Measurements from ENCODE around the gene TMEM30B. TPM values are rescaled to one million over a fixed set of nuclear protein-coding genes. Genes with fewer than 3 reads are reported as not detected.

TMEM30B gene
- total RNA-seq, 6 experiments from 2014 or later: 4.5 to 10.0 (median 6.7) TPM

GRCh38 chr14:61229981-61230380 is 51.2 kb downstream of the TMEM30B start:
- WGBS (ENCODE audit: insufficient coverage, low coverage, low lambda C conversion rate, missing lambda C conversion rate): 67% methylated on average over 4 of the region's 4 CpGs
- H3K36me3 ChIP-seq: no peaks in the 10 kb centered on the region

GRCh38 chr14:61229475-61229888 is 51.7 kb downstream of the TMEM30B start:
- ATAC-seq (peak in 2 of 4 donors; percentile 48 to 69), DNase-seq (no peak)
- WGBS (ENCODE audit: insufficient coverage, low coverage, low lambda C conversion rate, missing lambda C conversion rate): 60% methylated on average over 5 of the region's 6 CpGs
- Histone ChIP-seq H3K9me3 (no peaks in the 10 kb centered on the region), H3K4me3 (no peak overlapping the region), H3K27ac (no peak overlapping the region), H3K36me3 (no peaks in the 10 kb centered on the region), H3K4me1 (no peaks in the 10 kb centered on the region), H3K27me3 (no peaks in the 10 kb centered on the region)
- TF ChIP-seq POLR2A (IDR thresholded peaks at IDR 0.05) (no peak), CTCF (IDR thresholded peaks at IDR 0.05) (no peak)
- intact Hi-C loops (cut with DNase I): no loop called here

More at GRCh38 chr14:61229981-61230380, 51.2 kb downstream of the TMEM30B start:
- H3K27me3 ChIP-seq: no peaks in the 10 kb centered on the region
- no peak for ATAC-seq
- H3K27ac ChIP-seq: no peak overlapping the region
- no peak overlapping the region for H3K4me3 ChIP-seq
- DNase-seq: no peak
- H3K9me3 ChIP-seq: no peaks in the 10 kb centered on the region
- TF ChIP-seq CTCF (IDR thresholded peaks at IDR 0.05): no peak
- no peak for TF ChIP-seq POLR2A (IDR thresholded peaks at IDR 0.05)
- H3K4me1 ChIP-seq: no peaks in the 10 kb centered on the region
- intact Hi-C loops (cut with DNase I): no loop called here

- no peaks in the 10 kb centered on the region for H3K36me3 ChIP-seq
- no peak overlapping the region for H3K27ac ChIP-seq
- WGBS (ENCODE audit: insufficient coverage, low coverage, low lambda C conversion rate, missing lambda C conversion rate): 50% methylated on average over 6 of the region's 6 CpGs
- H3K27me3 ChIP-seq: no peaks in the 10 kb centered on the region
- H3K9me3 ChIP-seq: no peaks in the 10 kb centered on the region
- H3K4me1 ChIP-seq: no peaks in the 10 kb centered on the region
- DNase-seq (no peak), ATAC-seq (no peak)
- TF ChIP-seq CTCF (IDR thresholded peaks at IDR 0.05): no peak
- no peak for TF ChIP-seq POLR2A (IDR thresholded peaks at IDR 0.05)
- intact Hi-C loops (cut with DNase I): no loop called here
- no peak overlapping the region for H3K4me3 ChIP-seq
Observed at GRCh38 chr14:61227884-61228591, 53.1 kb downstream of the TMEM30B start.

Other genes with a start within 250 kb of the TMEM30B start
- 10 to 100 TPM in 2 of 6 experiments, 1 to 10 TPM in 4; 5.0 to 12.1 (median 8.8) TPM for gene PRKCH, start 40.2 kb upstream of the TMEM30B start, total RNA-seq

All from right lobe of liver (tissue), 6 donors.